GM18861 (cell line): Measurements from ENCODE around the gene TMEM38A.
A peak's percentile ranks its signal among the peaks of the same experiment; 100 is the strongest.

Source experiments
- ATAC-seq: cut with Tn5 transposase; IDR thresholded peaks from one replicate; pipeline ENCODE4 v1.9.1; 2021; ENCODE audit not compliant: unreplicated experiment

The TMEM38A gene, protein sequence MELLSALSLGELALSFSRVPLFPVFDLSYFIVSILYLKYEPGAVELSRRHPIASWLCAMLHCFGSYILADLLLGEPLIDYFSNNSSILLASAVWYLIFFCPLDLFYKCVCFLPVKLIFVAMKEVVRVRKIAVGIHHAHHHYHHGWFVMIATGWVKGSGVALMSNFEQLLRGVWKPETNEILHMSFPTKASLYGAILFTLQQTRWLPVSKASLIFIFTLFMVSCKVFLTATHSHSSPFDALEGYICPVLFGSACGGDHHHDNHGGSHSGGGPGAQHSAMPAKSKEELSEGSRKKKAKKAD

DNA sequence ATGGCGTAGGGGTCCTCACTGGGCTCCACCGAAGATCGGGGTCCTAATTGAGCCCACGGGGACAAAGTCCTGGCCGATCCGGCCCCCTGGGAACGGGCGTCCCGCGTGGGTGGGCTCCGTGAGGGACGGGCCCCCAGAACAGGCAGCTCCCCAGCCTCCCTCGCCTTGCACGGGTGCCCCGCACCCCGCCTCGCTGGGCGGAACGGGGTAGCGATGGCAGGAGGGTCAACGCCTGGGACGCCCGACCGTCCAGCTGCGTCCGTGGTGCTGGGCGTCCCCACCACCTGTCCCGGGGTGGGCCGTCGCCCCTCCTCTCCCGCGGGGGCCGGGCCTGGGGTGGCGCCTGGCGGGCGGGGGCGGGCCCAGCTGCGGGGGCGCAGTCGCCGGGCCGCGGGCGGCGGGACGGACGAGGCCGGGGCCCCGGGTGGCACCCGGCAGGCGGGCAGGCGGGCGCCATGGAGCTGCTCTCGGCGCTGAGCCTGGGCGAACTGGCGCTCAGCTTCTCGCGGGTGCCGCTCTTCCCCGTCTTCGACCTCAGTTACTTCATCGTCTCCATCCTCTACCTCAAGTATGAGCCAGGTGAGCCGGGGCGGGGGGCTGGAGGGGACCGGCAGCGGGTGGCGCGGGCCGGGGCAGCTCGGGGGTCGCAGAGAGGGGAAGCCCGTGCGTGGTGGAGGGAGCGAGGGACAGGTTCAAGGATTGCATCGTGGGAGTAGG, at the start of gene TMEM38A:
TMEM38A (plus strand) TSS at position 377 of the 717 bp plus-strand sequence; CDS start at position 456, 79 bp downstream.
- ATAC-seq, result peak; percentile 18

DNA sequence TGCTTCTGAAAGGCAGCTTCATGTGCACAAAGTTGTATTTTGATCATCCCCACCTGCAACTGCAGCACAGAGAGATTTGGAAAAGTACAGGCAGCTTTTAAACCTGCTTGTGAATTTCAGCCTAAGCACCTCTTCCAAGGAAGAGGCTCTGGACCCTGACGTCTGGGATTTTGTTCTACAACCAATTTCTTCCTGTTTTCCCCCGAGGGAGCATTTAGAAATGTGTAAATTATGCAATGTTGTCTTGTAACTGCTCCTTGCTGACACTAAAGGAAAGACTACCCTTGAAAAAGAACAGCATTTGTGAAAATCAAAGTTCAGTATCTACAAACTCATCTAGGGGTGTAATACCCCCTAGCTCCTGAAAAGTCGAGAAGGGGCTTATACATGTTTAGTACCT, 48.3 kb upstream of the TMEM38A start:
- no peak for ATAC-seq

DNA sequence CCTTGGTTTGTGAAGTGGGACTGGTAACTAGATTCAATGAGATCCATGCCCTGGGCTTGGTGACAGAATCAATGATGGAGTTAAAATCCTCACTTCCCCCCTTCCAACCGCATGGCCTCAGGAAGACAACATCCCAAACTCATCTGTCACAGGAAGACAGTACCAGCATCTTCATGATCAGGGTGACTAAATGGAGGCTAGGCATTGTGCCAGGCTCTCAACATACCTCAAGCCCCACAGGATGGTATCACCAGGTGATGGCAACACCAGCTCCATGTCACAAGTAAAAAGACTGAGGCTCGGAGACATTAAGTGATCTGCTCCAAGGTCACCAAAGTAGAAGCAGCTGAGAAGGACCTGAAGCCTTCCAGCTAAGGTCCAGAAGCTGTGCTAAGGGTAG, 47.1 kb upstream of the TMEM38A start:
- ATAC-seq, result no peak

DNA sequence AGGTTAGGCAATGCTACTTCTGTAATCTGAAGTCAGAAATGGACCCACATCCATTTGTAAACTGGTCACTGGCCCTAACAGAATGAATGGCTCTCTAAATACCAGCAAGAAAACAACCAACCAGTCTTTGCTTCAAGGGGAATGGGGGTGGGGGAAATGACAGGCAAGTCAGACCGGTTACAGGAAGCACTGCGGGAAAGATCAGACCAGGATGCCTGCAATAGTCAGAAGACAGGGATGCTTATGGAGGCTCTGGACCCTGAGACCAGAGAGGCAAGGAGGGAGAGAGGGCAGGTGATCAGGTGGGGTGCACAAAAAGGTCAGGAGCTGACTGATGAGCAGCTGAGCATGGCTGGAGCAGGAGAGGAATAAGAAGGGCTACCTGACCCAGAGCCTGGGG, 46.0 kb upstream of the TMEM38A start:
- ATAC-seq, result no peak

DNA sequence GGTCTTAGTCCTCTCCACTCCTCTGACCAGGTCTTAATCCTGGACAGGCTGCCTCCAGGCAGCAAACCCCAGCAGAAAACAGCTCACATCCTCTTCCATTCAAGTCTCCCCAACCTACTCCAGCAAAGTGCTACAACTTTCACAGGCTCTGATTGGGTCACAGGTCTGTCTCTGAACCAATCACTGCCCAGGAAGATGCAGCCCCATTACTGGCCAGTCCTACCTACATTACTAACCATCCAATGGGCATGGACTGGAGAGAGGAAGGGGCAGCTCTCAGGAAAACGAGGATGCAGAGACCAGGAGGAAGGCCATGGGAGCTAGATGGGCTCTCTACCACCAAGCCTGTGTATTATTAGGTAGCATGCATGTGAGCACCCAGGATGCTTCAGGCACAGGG, 45.1 kb upstream of the TMEM38A start:
- no peak for ATAC-seq

DNA sequence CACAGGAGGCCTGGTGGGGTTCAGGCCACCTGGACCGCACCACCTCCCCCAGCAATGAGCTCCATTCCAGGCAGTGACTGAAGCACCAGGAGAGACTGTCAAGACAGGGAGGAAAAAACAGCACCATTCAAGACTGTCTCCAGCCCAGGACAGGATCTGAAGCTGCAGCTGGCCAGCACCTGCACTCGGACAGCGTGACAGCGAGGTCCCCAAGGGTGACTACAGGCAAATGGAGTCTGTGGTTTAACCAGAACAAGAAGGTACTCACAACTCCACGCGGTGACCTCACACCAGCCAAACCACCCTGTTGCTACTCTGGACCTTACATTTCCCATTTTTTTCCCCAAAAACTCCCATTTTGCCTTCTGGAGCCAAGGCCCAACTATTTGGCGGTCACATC, 42.7 kb upstream of the TMEM38A start:
- no peak for ATAC-seq

DNA sequence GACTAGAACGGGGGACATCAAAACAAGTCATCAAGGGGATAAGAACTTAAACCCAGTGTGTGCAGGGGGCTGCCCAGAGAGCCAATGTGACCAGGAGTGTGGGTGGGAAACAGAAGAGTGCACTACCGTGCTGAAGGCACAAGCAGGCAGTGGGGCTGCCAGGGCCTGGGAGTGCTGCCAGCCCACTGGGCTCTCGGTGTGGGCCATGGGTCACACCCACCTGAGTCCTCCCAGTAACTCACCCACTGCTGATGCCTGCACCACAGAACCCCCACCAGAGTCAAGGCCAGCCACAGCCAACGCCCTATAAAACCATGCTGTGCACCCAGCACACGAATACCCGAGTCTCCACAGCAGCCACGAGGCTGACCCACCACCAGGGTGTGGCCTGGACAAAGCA, 41.5 kb upstream of the TMEM38A start:
- ATAC-seq, result no peak

DNA sequence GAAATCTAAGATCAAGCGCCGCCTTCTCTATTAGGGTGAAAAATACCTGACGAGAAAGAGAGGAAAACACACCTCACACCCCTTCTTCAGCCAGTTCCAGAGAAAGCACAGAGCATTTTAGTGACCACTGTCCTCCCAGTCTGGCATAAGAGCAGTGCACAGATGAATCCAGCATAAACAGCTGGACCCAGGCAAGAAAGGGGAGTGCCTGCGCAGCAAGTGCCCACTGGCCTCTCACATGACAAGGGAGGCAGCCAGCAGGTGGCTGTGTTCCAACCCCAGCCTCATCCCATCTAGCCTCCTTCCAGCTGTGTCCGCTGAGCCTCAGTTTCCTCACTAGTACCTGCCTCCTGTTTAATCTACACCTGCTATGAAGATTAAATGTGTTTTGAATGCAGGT, 40.9 kb upstream of the TMEM38A start:
- no peak for ATAC-seq

DNA sequence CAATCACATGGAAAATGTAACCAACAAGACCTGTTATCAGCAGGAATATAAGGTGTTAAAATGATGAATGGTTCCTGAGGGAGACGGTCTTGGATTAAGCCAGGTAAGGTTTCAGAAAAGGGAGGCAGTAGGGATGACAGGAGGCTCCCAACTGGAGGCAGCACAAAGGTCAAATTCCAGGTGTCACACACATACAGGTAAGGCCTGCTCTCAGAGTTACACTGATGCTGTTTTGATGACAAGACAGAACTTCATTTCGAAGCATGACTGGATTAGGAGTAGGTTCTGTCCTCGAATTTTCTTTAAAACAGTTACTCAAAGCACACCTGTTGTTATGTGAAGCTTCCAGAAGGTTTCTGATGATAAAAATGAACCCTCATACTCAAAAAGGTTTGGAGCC, 40.4 kb upstream of the TMEM38A start:
- ATAC-seq, result no peak

DNA sequence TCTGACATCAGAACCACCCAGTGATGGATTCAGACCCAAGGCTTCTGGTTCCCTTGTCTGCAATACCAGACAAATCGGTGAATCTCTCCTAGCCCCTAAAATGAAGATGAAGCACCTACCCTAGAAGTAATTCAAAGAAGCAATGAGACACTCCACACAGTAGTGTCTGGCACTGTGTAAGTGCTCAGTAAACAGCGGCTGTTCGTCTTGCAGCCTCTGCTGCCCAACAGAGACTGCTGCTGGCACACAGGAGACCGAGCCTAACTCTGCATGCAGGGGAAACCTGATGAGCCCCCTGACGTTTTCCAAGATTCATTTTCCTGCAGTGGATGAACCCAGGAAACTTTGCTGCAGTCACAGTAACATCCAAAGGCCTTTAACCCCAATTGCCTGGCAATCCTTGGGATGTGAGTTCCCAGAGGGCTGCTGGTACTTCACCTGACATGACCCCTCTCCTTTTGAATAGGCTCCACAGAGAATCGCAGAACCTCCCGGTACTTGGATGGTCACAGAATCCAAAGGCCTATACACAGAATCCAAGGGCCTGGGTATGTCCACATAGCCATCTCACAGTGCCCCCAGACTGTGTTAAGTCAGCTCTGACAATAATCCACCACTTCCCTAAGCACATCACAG, 39.7 kb upstream of the TMEM38A start:
- ATAC-seq, result no peak

DNA sequence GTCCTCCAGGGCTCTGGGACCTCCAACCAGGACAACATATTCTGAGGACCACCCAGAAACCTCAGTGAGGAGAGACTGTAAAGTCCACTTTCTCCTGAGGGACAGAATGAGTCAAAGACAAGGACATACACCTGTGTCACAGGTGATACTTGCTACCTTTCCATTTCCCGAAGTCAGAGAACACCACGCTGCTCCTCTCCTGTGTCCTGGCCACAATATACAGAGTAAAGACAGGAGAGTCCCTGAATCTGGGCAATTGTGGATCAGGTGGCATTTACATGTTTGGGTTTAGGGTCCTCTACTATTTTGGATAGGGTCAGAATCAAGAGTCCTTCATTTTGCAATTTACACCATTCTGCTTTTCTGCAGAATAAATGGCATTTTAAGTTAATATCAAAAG, 37.9 kb upstream of the TMEM38A start:
- no peak for ATAC-seq

DNA sequence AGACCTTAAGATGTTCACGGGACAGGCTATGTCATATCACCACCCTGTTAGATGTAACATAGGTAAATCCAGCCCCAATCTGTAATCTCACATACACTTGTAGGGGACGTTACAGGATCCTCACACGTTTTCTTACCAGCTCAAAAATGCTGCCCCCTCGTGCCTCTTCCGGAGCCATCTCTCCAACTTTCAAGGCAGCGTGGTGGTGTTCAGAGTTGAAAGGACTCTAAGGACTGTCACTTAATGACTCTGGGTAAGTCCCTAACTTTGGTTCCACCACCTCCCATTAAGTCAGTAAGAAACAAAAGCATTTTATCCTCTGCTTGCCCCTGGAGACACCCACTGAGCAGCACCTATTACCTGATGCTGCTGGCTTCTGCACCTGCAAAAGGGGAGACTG, 37.4 kb upstream of the TMEM38A start:
- ATAC-seq, result no peak

DNA sequence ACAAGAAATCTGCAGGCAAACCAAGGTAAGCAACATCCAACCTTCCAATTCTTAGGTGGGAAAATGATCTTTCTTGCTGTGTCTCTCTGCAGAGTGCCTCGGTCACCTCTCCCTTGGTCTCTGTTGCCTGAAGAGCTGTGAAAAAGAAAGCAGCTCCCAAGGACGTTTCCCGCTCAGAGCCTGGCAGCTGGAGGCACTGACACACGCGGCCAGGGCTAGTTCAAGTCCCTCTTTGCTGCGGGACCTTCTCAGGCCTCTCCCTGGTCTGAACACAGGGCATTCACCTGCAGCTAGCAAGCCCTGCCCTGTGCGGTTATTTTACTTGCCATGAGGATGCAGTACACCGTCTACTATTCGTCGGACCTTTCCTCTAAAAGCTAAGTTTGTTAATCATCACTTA, 36.7 kb upstream of the TMEM38A start:
- no peak for ATAC-seq

DNA sequence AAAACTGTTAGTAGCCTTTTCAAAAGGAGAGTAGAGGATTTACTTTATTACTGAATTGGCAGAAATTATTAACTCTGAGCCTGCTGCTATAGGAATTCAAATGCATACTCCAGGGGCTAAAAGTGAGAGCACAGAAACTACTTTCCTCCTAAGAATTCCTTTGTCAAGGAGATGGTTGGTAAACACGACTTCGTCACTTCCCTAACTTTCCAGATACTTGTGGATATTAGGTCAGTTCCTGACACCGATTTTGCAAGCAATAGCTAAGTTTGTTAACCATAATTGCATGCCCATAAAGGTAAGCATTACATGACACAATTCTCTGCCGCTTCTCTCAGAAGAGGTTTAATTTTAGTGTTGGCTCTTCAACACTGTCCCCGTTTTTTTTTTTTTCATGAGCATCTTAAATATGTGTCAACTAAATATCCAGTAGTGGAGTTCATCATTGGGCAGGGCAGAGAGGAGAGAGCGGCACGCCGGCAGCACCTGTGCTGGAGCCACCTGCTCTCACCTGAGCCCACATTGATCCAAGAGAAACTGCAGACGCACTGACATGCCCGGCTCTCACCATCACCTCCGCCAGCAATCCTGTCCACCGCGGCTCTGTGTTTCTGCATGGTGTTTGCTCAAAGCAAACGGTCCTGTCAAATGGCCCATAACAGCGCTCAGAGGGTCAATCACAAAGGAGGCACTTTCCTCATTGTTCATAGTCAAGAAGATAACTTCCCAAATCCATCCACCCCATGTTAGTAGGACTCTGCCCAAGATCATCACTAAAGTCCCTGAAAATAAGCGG, 35.6 kb upstream of the TMEM38A start:
- ATAC-seq, result no peak

DNA sequence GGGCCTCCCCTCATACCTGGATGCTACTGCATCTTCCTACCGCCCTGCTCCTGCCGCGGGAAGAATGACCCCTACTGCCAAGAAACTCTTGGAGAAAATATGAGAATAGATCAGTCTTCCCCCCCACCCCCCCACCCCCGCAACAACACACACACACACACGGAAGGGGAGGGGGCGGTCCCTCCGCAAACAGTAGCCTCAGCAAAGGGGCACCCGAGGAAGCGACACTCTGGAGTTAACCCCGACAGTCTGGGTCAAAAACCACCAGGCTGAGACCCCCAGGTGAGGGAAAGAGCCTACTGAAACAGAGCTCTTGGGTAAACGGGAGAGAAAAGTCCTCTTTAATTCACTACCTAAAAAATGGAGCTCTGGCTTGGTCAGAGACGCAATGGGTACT, 34.1 kb upstream of the TMEM38A start:
- ATAC-seq, result no peak

DNA sequence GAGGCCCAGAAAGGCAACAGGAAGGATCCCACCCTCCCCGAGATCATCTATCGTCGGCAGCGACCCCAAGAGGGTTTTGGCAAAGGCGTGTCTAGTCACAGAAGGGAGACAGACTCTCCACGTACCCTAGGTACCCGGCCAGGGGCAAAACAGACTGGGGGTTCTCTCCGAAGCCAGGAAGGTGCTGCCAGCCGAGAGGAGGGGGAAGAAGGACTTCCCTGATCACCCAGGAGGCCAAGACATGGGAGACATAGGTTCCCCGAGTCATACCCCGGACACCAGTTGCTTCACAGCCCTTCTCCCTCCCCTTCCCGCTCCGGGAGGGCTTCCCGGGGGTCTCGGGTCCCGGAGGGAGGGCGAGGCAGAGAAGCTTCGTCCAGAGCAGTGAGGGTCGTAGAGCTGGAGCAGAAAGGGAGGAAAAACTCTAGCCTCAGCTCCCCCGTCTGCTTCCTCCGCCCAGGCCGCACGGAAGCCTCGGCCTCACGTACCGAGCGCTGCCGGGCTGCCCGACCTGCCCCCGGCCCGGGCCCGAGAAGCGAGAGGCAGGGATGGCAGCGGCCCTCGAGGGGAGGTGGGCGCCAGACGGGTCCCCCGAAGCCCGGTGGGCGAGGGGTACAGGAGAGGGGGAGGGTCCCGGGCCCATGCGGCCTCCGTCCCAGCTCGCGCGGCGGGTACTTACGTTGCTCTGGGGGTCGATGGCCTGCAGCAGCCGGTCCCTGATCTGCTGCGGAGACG, 33.6 kb upstream of the TMEM38A start:
- no peak for ATAC-seq

DNA sequence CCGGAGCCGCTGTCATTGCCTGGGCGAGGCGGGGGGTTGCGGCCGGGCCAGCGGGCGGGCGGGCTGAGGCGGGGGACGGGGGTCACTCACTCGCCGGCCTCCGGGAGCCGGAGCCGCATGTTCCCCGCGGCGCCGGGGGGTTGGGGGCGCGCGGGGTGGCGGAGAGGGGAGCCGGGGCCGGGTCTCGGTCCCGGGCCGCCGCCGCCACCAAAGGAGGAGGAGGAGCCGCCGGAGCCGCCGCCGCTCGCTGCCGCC, 33.1 kb upstream of the TMEM38A start:
- ATAC-seq, result no peak

DNA sequence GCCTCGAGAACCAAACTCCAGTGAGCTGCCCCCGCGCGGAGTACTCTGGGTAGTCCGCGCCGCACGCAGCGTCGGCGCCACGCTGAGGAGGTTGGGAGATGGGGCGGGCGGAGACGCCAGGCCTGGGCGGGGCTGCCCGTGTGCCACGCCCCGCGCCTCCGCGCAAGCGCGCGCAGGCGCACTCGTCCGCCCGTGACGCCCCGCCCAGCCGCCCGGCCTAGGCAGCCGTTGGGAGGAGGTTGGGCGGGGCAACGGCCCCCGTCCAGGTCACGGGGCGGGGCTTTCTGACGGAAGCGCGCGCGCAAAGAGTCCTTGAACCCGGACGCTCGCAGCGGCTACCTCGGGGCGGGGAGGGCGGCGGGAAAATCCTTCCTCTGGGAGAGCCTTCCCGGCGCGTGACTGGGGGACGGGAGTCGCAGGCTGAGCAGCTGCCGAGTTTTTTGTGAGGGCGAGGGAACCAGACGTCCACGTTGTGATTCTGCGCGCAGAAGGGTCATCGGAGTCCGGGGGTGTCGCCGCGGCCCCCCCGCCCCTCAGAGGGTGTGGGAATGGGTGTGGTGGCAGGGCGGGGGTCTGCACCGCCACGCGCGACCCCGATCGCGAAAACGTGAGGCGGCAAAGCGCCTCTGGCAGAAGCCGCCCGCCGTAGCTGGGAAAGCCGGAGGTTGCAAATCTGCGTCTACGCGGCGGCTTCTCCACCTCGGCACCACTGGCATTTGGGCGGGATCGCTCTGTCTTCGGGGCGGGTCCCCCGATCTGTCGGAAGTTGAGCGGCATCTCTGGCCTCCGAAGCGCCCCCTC, 32.6 kb upstream of the TMEM38A start, which contains the start of gene MED26:
MED26 (minus strand) TSS at position 22 of the 801 bp plus-strand sequence. CDS start 261 bp downstream, outside the sequence.
- ATAC-seq, result peak; percentile 71

DNA sequence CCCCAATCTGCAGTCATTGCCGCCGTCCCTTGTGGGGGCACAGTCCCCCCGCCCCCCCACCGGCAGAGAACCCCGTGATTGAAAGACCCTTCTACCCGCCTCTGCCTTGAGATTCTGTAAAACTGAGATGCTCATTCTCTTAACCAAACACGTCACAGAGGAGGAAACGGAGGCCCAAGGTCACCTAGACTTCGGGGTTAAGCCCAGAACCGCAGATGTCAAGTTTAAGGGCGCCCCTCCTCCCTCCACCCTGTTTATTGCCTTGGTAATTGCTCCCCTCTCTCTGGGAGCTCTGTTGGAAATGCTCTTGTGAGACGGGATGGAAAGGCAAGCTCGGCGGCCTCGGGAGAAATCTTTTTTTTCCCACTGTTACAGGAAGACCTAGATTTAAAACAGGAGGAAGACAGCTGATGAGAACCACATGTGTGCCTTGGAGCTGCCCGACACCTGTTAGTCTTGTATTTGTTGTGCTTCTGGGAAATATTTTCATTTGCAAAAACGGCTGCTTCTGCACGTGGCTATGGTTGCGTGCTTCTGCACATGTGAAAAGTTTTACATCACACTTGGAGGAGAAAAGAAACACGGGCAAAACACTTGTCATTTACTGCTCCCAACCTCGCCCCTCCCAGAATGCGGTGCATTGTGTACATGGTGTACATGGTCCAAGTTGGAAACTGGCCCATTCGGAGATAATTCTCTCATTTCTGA, 31.8 kb upstream of the TMEM38A start:
- no peak for ATAC-seq
